MM.1S (cell line): ENCODE results near the gene MAPK4.

Experiments used
- DNase-seq: peaks from one replicate; pipeline ENCODE4 v3.0.0-alpha.2; 2015
- H2AFZ ChIP-seq: fragments of 300-600 bp; sonication (generic); 2 replicates; pipeline ENCODE4 v1.6.0; 2016; ENCODE audit warnings: antibody characterized with exemption, low read length
- H3F3A ChIP-seq: fragments of 300-600 bp; sonication (generic); 2 replicates; pipeline ENCODE4 v1.6.1; 2016; ENCODE audit warnings: mild to moderate bottlenecking, antibody characterized with exemption, low read length, moderate library complexity, mixed read lengths; ENCODE audit not compliant: insufficient read depth
- H3K27ac ChIP-seq: fragments of 300-600 bp; sonication (generic); 2 replicates; pipeline ENCODE4 v1.5.1; 2016; ENCODE audit warnings: mild to moderate bottlenecking, low read length
- H3K27me3 ChIP-seq: fragments of 300-600 bp; sonication (generic); replicated peaks from 2 replicates; pipeline ENCODE4 v1.6.0; 2016; ENCODE audit warnings: low read length; ENCODE audit not compliant: insufficient read depth
- H3K36me3 ChIP-seq: fragments of 300-600 bp; sonication (generic); replicated peaks from 2 replicates; pipeline ENCODE4 v1.6.1; 2016; ENCODE audit warnings: mild to moderate bottlenecking, low read length, mixed read lengths; ENCODE audit not compliant: insufficient read depth
- H3K4me1 ChIP-seq: fragments of 300-600 bp; sonication (generic); 2 replicates; pipeline ENCODE4 v1.6.1; 2016; ENCODE audit warnings: low read length, mixed read lengths
- H3K4me2 ChIP-seq: fragments of 300-600 bp; sonication (generic); 2 replicates; pipeline ENCODE4 v1.6.0; 2016; ENCODE audit warnings: low read depth, low read length
- H3K4me3 ChIP-seq: fragments of 300-600 bp; sonication (generic); 2 replicates; pipeline ENCODE4 v1.5.1; 2016; ENCODE audit warnings: low read length, mixed read lengths
- H3K79me2 ChIP-seq: fragments of 300-600 bp; sonication (generic); 2 replicates; pipeline ENCODE4 v1.6.1; 2016; ENCODE audit warnings: mixed run types, low read length, mixed read lengths
- H3K9ac ChIP-seq: fragments of 300-600 bp; sonication (generic); 2 replicates; pipeline ENCODE4 v1.6.1; 2016; ENCODE audit warnings: low read length, mixed read lengths
- H3K9me2 ChIP-seq: fragments of 300-600 bp; sonication (generic); replicated peaks from 2 replicates; pipeline ENCODE4 v1.6.1; 2016; ENCODE audit warnings: mild to moderate bottlenecking, low read length, mixed read lengths; ENCODE audit not compliant: insufficient read depth
- H3K9me3 ChIP-seq: fragments of 300-600 bp; sonication (generic); replicated peaks from 2 replicates; pipeline ENCODE4 v1.6.1; 2016; ENCODE audit warnings: mild to moderate bottlenecking, low read length, mixed read lengths; ENCODE audit not compliant: insufficient read depth
- H4K20me1 ChIP-seq: fragments of 300-600 bp; sonication (generic); 2 replicates; pipeline ENCODE4 v1.6.1; 2016; ENCODE audit warnings: mild to moderate bottlenecking, low read length, moderate library complexity, mixed read lengths; ENCODE audit not compliant: insufficient read depth
- CTCF ChIP-seq: fragments of 300-600 bp; sonication (generic); IDR thresholded peaks from 2 replicates; pipeline ENCODE4 v1.5.1; 2016; ENCODE audit warnings: antibody characterized with exemption, low read length, mixed read lengths
- EZH2 ChIP-seq: fragments of 300-600 bp; sonication (generic); optimal IDR thresholded peaks from 2 replicates; pipeline ENCODE3; 2017; ENCODE audit warnings: low read depth, mild to moderate bottlenecking, antibody characterized with exemption, low read length, mixed read lengths
- EZH2phosphoT487 ChIP-seq: fragments of 300-600 bp; sonication (generic); IDR thresholded peaks from 2 replicates; pipeline ENCODE4 v1.6.1; 2018; ENCODE audit warnings: antibody characterized with exemption, low read length

The MAPK4 gene

DNA sequence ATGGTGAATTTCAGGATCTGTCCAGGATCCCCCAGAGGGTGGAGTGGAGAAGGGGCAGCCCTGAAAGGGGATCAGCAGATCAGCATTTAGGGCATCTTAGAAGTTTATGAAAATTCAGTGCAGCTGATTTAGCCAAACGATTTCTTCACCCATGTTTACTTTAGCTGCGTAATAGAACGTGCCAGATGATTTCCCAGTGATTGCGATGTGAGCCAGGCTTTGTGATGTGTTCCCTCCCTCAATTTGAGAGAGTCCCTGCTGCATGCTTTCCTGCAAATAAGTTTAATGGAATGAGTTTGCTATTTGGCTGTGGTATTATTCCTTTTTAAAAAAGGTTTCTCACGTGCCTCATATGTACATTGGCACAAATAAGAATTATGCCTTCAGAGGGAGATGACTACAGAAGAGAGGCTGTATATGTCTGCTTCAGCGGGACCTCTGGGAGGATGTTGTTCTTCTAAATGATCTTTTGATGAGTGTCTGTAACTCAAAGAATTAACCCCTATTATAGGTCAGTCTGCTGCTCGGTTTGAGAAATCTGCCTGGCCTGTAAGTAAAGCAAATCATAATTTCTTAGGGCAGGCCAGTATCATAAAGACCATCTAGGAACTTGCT, 148.1 kb downstream of the MAPK4 start:
- Histone ChIP-seq H4K20me1 (no peaks in the 10 kb centered on the region), H3K79me2 (no peaks in the 10 kb centered on the region), H3K4me1 (no peaks in the 10 kb centered on the region), H3K4me2 (no peak overlapping the region), H3K36me3 (no peaks in the 10 kb centered on the region), H3K9ac (no peak overlapping the region), H3K9me2 (no peaks in the 10 kb centered on the region), H2AFZ (no peak overlapping the region), H3K9me3 (no peaks in the 10 kb centered on the region), H3K4me3 (no peak overlapping the region), H3K27ac (no peak overlapping the region), H3F3A (no peaks in the 10 kb centered on the region), H3K27me3 (no peaks in the 10 kb centered on the region)
- TF ChIP-seq EZH2phosphoT487 (no peak), EZH2 (no peak)
- DNase-seq, result no peak

GRCh38 chr18:50709193-50709592, 149.3 kb downstream of the MAPK4 start:
- no peaks in the 10 kb centered on the region for H3K27me3 ChIP-seq
- no peak for DNase-seq
- no peaks in the 10 kb centered on the region for H3K36me3 ChIP-seq
- no peaks in the 10 kb centered on the region for H3F3A ChIP-seq
- no peaks in the 10 kb centered on the region for H3K4me1 ChIP-seq
- H3K9ac ChIP-seq, result no peak overlapping the region
- H4K20me1 ChIP-seq, result no peaks in the 10 kb centered on the region
- no peak overlapping the region for H2AFZ ChIP-seq
- H3K27ac ChIP-seq, result no peak overlapping the region
- H3K9me2 ChIP-seq, result no peaks in the 10 kb centered on the region
- H3K9me3 ChIP-seq, result no peaks in the 10 kb centered on the region
- H3K4me2 ChIP-seq, result no peak overlapping the region
- TF ChIP-seq CTCF, result no peak
- no peak for TF ChIP-seq EZH2
- TF ChIP-seq EZH2phosphoT487, result no peak
- no peaks in the 10 kb centered on the region for H3K79me2 ChIP-seq
- H3K4me3 ChIP-seq, result no peak overlapping the region

GRCh38 chr18:50711386-50711785, 151.5 kb downstream of the MAPK4 start:
- Histone ChIP-seq H3K79me2 (no peaks in the 10 kb centered on the region), H3K4me3 (no peak overlapping the region), H3K36me3 (no peaks in the 10 kb centered on the region), H3K4me1 (no peaks in the 10 kb centered on the region), H3K9me2 (no peaks in the 10 kb centered on the region), H3K27ac (no peak overlapping the region), H2AFZ (no peak overlapping the region), H4K20me1 (no peaks in the 10 kb centered on the region), H3K9me3 (no peaks in the 10 kb centered on the region), H3K9ac (no peak overlapping the region), H3F3A (no peaks in the 10 kb centered on the region), H3K27me3 (no peaks in the 10 kb centered on the region), H3K4me2 (no peak overlapping the region)
- no peak for TF ChIP-seq EZH2phosphoT487
- DNase-seq, result no peak

GRCh38 chr18:50715919-50716318, 156.0 kb downstream of the MAPK4 start:
- H3K27me3 ChIP-seq, result no peaks in the 10 kb centered on the region
- no peak overlapping the region for H3K27ac ChIP-seq
- H3K9me2 ChIP-seq, result no peaks in the 10 kb centered on the region
- no peaks in the 10 kb centered on the region for H3F3A ChIP-seq
- no peak overlapping the region for H3K9ac ChIP-seq
- no peak overlapping the region for H3K4me3 ChIP-seq
- H4K20me1 ChIP-seq, result no peaks in the 10 kb centered on the region
- no peaks in the 10 kb centered on the region for H3K4me1 ChIP-seq
- no peak overlapping the region for H2AFZ ChIP-seq
- no peaks in the 10 kb centered on the region for H3K79me2 ChIP-seq
- H3K9me3 ChIP-seq, result no peaks in the 10 kb centered on the region
- no peaks in the 10 kb centered on the region for H3K36me3 ChIP-seq
- no peak overlapping the region for H3K4me2 ChIP-seq
- no peak for DNase-seq
- TF ChIP-seq CTCF (no peak), EZH2phosphoT487 (no peak), EZH2 (no peak)
